Right atrium auricular region (tissue), 2 donors: ENCODE measurements around the gene SLC25A45. TPM values are rescaled to one million over a fixed set of nuclear protein-coding genes. Genes with fewer than 3 reads are reported as not detected.

Experiments
- DNase-seq: peaks from one replicate; pipeline ENCODE4 v3.0.0-alpha.2; 2019; ENCODE audit warnings: low spot score
- H3K27ac ChIP-seq, 2 donors: fragments of 200-600 bp; sonication (generic); 1 replicate in 1 of 2; 2 replicates in 1 of 2; pipeline ENCODE4 v1.5.1; 2016 to 2019
- H3K27me3 ChIP-seq, 2 donors: fragments of 200-600 bp; sonication (generic); one replicate each; pipeline versions ENCODE4 v1.5.1 to v1.6.0; 2017 to 2019
- H3K36me3 ChIP-seq: fragments of 200-600 bp; sonication (generic); one replicate; pipeline ENCODE4 v1.5.1; 2016
- H3K4me1 ChIP-seq, 2 donors: fragments of 200-600 bp; sonication (generic); one replicate each; pipeline versions ENCODE4 v1.5.1 to v1.6.0; 2017 to 2019
- H3K4me3 ChIP-seq, 2 donors: fragments of 200-600 bp; sonication (generic); 1 replicate in 1 of 2; 2 replicates in 1 of 2; pipeline ENCODE4 v1.5.1; 2017 to 2019; ENCODE audit warnings: mild to moderate bottlenecking in 1 of 2, moderate library complexity in 1 of 2
- H3K9me3 ChIP-seq, 2 donors: fragments of 200-600 bp; sonication (generic); one replicate each; pipeline ENCODE4 v1.5.1; 2019
- CTCF ChIP-seq, 2 donors: fragments of 200-600 bp; sonication (generic); IDR thresholded peaks; one replicate each; pipeline ENCODE4 v1.5.1; 2019; ENCODE audit warnings: antibody characterized with exemption in 2 of 2
- total RNA-seq, 2 donors: library from RNA; depleted of rRNA; stranded (reverse); fragments of >200 nt; gene quantifications; one replicate each; pipeline ENCODE4 v1.1.0, GENCODE V29; 2016

SLC25A45 gene
- total RNA-seq, 2 donors from 2014 or later: 2.6 to 3.3 TPM

- H3K27ac ChIP-seq: no peak overlapping the region
Observed at GRCh38 chr11:65402790-65403189, 20.3 kb upstream of the SLC25A45 start.

DNA sequence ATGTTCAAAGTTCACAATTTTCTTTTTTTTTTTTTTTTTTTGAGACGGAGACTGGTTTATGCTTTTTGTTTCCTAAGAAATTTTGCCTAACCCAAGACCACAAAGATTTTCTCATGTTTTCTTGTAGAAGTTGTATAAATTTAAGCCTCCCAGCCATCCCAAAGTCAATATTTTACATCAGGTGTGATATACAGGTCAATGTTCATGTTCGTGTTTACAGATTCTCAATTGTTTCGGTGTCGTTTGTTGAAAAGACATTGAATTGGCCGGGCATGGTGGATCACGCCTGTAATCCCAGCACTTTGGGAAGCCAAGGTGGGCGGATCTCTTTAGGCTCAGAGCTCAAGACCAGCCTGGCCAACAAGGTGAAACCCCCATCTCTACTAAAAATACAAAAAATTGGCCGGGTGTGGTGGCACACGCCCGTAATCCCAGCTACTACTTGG lies 19.4 kb upstream of the SLC25A45 start:
- Histone ChIP-seq H3K4me1 (peaks cover 0 to 13% of the 10 kb centered on the region in 2 donors), H3K4me3 (no peak overlapping the region), H3K36me3 (peaks cover 76% of the 10 kb centered on the region), H3K9me3 (no peaks in the 10 kb centered on the region), H3K27ac (no peak overlapping the region), H3K27me3 (no peaks in the 10 kb centered on the region)
- TF ChIP-seq CTCF (IDR thresholded peaks at IDR 0.05): no peak
- no peak for DNase-seq

More at GRCh38 chr11:65402790-65403189, 20.3 kb upstream of the SLC25A45 start:
- Histone ChIP-seq H3K4me3 (no peak overlapping the region), H3K36me3 (peaks cover 76% of the 10 kb centered on the region), H3K9me3 (no peaks in the 10 kb centered on the region), H3K27me3 (no peaks in the 10 kb centered on the region), H3K4me1 (peaks cover 0 to 13% of the 10 kb centered on the region in 2 donors)
- TF ChIP-seq CTCF (IDR thresholded peaks at IDR 0.05): no peak
- DNase-seq: no peak

- no peak for TF ChIP-seq CTCF (IDR thresholded peaks at IDR 0.05)
- Histone ChIP-seq H3K36me3 (peaks cover 76% of the 10 kb centered on the region), H3K27ac (no peak overlapping the region), H3K9me3 (no peaks in the 10 kb centered on the region), H3K4me1 (peaks cover 0 to 13% of the 10 kb centered on the region in 2 donors), H3K4me3 (no peak overlapping the region), H3K27me3 (no peaks in the 10 kb centered on the region)
- DNase-seq: no peak
Observed at GRCh38 chr11:65401073-65401802, 18.8 kb upstream of the SLC25A45 start.

DNA sequence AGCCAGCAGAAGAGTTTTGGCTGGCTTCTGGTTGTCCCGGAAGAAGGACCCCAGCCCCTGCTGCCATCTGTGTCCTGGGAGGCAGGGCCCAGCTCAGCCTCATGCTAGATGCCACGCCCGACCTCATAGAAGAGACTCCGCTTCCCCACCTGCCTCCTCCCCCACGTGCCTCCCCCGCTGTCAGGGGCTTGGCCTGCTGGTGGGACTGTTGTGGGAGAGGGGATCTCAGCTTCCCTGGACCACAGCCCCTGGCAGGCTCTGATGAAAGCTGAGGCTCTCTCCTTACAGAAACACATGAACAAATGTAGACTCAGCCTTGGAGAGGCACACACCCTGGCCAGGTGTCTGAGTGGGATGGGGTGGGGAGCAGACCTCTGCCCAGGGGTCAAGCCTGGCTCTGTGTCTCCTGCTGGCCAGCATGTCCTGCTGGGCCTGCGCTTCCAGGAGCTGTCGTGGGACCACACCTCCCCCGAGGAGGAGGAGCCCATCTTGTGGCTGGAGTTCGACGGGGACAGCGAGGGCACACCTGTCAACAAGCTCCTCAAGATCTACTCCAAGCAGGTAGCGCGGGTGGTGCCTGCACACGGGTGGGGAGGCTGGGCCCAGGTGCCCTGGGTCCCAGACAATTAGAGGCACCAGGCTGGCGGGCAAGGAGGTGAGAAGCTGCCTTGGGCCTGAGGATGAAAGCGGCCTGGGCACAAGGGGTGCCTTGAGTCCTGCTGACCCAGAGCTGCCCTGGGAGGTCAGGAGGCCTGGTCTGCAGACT lies 18.0 kb upstream of the SLC25A45 start:
- H3K36me3 ChIP-seq: peaks cover 76% of the 10 kb centered on the region
- H3K4me1 ChIP-seq: peaks cover 0 to 13% of the 10 kb centered on the region in 2 donors
- no peak overlapping the region for H3K27ac ChIP-seq
- TF ChIP-seq CTCF (IDR thresholded peaks at IDR 0.05): no peak
- H3K4me3 ChIP-seq: no peak overlapping the region
- H3K9me3 ChIP-seq: no peaks in the 10 kb centered on the region
- H3K27me3 ChIP-seq: no peaks in the 10 kb centered on the region
- no peak for DNase-seq

DNA sequence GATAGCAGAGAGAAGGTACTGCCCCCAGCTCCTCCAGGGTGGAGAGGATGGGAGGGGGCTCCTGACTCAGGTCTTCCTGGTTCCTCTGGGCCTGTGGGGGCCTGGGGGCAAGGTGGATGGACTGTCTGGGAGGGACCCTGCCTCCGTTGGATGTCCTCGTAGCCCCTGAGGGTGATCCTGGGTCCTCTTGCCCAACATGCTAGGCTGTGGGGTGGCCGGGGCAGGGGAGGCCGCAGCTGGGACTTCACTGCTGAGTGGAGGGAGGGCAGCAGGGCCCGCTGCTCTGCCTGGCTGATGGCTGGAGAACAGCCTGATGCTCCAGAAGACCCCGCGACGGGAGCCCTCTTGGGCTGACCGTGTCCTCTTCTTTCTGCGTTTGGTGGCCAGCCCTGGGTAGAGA lies 17.4 kb upstream of the SLC25A45 start:
- Histone ChIP-seq H3K27me3 (no peaks in the 10 kb centered on the region), H3K36me3 (peaks cover 75% of the 10 kb centered on the region)

More for the DNA sequence above, 17.4 kb upstream of the SLC25A45 start:
- H3K9me3 ChIP-seq: no peaks in the 10 kb centered on the region
- H3K27ac ChIP-seq: no peak overlapping the region
- TF ChIP-seq CTCF (IDR thresholded peaks at IDR 0.05): no peak
- H3K4me1 ChIP-seq: peaks cover 0 to 12% of the 10 kb centered on the region in 2 donors
- H3K4me3 ChIP-seq: no peak overlapping the region
- DNase-seq: no peak
